ENCODE results near the gene PCDHGA10. TPM values are rescaled to one million over a fixed set of nuclear protein-coding genes. Genes with fewer than 3 reads are reported as not detected.
"Not testable (repeated sequence)": the region's sequence is repeated elsewhere in the genome, so short reads cannot be mapped to it uniquely, and the experiment has no call there.

The PCDHGA10 gene
- polyA plus RNA-seq, 1 donor, result 3.7 TPM

DNA sequence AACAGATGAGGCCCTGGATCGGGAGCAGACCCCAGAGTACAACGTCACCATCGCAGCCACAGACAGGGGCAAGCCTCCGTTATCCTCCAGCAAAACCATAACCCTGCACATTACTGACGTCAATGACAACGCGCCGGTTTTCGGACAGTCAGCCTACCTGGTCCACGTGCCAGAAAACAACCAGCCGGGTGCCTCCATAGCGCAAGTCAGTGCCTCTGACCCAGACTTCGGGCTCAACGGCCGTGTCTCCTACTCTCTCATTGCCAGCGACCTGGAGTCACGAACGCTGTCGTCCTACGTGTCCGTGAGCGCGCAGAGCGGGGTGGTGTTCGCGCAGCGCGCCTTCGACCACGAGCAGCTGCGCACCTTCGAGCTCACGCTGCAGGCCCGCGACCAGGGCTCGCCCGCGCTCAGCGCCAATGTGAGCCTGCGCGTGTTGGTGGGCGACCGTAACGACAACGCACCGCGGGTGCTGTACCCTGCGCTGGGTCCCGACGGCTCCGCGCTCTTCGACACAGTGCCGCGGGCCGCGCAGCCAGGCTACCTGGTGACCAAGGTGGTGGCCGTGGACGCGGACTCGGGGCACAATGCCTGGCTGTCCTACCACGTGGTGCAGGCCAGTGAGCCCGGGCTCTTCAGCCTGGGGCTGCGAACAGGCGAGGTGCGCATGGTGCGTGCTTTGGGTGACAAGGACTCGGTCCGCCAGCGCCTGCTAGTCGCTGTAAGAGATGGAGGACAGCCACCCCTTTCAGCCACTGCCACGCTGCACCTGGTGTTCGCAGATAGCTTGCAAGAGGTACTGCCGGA is 6.5 kb downstream of the PCDHGA10 start:
- DNase-seq, result no peak

GRCh38 chr5:141420855-141421488 is 8.2 kb downstream of the PCDHGA10 start, which contains the start of gene PCDHGA11:
PCDHGA11 (plus strand) TSS chr5:141421051; CDS start chr5:141421228, 177 bp downstream.
- no peak for DNase-seq

GRCh38 chr5:141421489-141421855 is 8.7 kb downstream of the PCDHGA10 start:
- no peak for DNase-seq

GRCh38 chr5:141422742-141423291 is 10.0 kb downstream of the PCDHGA10 start:
- DNase-seq, result no peak

DNA sequence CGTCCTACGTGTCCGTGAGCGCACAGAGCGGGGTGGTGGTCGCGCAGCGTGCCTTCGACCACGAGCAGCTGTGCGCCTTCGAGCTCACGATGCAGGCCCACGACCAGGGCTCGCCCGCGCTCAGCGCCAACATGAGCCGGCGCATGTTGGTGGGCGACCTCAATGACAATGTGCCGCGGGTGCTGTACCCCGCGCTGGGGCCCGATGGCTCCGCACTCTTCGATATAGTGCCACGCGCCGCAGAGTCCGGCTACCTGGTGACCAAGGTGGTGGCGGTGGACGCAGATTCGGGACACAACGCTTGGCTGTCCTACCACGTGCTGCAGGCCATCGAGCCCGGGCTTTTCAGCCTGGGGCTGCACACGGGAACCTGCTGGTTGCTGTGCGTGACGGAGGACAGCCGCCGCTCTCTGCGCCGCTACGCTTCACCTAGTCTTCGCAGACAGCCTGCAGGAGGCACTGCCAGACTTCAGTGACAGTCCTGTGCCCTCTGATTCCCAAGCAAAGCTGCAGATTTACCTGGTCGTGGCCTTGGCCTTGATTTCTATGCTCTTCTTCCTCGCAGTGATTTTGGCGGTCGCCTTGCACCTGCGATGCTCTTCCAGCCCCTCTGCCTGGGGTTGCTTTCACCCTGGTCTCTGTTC is 15.1 kb downstream of the PCDHGA10 start:
- no peak for DNase-seq

DNA sequence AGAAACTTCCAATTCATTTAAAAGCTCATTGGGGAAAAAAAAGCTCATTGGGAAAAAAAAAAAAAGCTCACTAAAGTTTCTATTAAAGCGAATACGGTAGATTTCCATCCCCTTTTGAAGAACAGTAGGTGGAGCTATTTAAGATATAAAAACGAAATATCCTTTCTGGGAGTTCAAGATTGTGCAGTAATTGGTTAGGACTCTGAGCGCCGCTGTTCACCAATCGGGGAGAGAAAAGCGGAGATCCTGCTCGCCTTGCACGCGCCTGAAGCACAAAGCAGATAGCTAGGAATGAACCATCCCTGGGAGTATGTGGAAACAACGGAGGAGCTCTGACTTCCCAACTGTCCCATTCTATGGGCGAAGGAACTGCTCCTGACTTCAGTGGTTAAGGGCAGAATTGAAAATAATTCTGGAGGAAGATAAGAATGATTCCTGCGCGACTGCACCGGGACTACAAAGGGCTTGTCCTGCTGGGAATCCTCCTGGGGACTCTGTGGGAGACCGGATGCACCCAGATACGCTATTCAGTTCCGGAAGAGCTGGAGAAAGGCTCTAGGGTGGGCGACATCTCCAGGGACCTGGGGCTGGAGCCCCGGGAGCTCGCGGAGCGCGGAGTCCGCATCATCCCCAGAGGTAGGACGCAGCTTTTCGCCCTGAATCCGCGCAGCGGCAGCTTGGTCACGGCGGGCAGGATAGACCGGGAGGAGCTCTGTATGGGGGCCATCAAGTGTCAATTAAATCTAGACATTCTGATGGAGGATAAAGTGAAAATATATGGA is 17.7 kb downstream of the PCDHGA10 start, which contains the start of gene PCDHGA12:
TSS of gene PCDHGA12 (plus strand) at position 176 of the 782 bp plus-strand sequence. CDS start at position 429, 253 bp downstream.
- DNase-seq, result no peak

GRCh38 chr5:141431286-141431685 is 18.5 kb downstream of the PCDHGA10 start:
- DNase-seq, result no peak

DNA sequence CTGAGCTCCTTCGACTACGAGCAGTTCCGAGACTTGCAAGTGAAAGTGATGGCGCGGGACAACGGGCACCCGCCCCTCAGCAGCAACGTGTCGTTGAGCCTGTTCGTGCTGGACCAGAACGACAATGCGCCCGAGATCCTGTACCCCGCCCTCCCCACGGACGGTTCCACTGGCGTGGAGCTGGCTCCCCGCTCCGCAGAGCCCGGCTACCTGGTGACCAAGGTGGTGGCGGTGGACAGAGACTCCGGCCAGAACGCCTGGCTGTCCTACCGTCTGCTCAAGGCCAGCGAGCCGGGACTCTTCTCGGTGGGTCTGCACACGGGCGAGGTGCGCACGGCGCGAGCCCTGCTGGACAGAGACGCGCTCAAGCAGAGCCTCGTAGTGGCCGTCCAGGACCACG is 19.5 kb downstream of the PCDHGA10 start:
- DNase-seq, result not testable (repeated sequence)

DNA sequence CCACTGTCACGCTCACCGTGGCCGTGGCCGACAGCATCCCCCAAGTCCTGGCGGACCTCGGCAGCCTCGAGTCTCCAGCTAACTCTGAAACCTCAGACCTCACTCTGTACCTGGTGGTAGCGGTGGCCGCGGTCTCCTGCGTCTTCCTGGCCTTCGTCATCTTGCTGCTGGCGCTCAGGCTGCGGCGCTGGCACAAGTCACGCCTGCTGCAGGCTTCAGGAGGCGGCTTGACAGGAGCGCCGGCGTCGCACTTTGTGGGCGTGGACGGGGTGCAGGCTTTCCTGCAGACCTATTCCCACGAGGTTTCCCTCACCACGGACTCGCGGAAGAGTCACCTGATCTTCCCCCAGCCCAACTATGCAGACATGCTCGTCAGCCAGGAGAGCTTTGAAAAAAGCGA is 19.9 kb downstream of the PCDHGA10 start:
- DNase-seq, result not testable (repeated sequence)

DNA sequence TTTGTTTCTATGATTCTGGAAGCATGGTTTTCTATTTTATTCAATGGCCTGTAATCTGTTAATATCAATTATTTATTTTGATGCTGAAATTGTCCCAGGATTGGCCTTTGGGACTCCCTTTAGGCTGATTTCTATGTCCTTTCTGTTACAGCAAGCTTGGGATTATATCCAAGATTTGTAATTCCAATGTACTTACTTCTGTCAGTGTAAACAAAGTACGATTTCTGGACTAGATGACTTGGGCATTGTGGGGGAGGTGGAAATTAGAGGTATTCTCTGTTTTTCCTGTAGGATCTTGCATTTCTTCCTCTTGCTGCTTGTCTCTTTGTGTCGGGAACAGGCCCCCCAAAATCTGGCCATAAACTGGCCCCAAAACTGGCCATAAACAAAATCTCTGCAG is 21.2 kb downstream of the PCDHGA10 start:
- no peak for DNase-seq

DNA sequence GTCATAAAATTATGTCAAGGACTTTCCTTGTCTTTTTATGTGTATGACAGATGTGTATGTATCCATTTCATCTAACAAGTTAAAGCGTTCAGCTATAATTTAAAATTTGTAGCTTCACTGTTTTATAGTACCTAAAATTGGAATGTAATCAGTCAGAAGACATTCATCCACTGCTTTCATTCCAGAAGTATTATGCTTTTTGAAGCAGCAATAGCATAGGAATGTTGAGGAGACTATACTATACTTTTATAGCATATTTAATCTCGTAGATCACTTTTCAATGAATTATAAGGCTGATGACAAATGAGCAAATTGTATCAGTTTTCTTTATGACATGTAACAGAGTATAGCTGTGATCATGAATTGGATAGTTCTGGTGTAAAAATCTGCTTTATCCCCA is 24.4 kb downstream of the PCDHGA10 start:
- DNase-seq, result no peak

GRCh38 chr5:141439411-141440141 is 26.8 kb downstream of the PCDHGA10 start:
- DNase-seq, result no peak

DNA sequence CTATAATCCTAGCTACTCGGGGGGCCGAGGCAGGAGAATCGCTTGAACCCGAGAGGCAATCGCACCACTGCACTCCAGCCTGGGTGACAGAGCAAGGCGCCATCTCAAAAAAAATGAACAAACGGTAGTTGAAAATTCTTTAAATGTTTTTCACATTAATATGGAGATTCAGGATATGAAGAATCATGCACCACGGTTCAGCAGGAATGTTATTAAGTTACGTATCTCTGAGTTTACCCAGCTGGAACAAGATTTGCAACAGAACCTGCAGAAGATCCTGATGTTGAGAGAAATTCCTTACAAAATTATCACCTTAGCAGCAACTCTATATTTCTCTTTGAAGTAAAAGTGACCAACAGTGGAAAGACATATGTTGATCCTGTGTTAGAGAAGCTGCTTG is 27.6 kb downstream of the PCDHGA10 start:
- DNase-seq, result no peak

DNA sequence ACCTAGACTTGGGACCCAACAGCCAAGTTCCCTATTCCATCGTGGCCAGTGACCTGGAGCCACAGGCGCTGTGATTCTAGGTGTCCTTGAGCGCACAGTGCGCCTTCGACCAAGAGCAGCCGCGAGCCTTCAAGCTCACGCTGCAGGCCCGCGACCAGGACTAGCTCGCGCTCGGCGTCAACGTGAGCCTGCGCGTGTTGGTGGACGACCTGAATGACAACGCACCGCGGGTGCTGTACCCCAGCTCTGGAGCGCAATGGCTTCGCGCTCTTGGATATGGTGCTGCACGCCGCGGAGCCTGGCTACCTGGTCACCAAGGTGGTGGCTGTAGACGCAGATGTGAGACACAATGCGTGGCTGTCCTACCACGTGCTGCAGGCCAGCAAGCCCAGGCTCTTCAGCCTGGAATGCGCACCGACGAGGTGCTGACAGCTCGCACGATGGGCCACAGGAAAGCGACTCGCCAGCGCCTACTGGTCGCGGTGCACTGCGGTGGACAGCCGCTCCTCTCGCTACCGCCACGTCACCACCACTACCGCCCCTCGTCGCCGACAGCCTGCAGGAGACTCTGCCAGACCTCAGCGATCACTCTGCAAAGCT is 28.9 kb downstream of the PCDHGA10 start:
- DNase-seq, result no peak

DNA sequence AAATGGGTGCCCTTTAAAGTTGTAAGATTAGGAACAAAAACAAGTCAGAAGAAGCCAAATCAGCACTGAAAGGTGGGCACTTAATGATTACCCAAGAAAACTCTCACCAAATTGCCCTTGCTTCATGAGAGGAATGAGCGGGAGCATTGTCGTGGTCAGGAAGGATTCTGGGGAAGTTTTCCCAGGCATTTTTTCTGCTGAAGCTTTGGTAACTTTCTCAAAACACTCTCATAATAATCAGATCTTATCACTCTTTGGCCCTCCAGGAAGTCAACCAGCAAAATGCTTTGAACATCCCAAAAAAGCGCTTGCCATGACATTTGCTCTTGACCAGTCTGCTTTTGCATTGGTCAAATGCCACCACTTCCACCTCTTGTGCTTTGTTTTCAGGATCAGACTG is 52.6 kb downstream of the PCDHGA10 start:
- DNase-seq, result no peak

Other genes starting within 250 kb of the PCDHGA10 start
- 4.5 TPM for gene PCDHB7, start 240.3 kb upstream of the PCDHGA10 start, polyA plus RNA-seq (ENCODE audit: insufficient read length)
- gene PCDHB8, start 235.2 kb upstream of the PCDHGA10 start, polyA plus RNA-seq (ENCODE audit: insufficient read length), result 2.6 TPM
- 8.1 TPM for gene PCDHB16, start 230.6 kb upstream of the PCDHGA10 start, polyA plus RNA-seq (ENCODE audit: insufficient read length)
- gene PCDHB9, start 225.8 kb upstream of the PCDHGA10 start, polyA plus RNA-seq (ENCODE audit: insufficient read length), result 4.3 TPM
- 7.2 TPM for gene PCDHB10, start 220.6 kb upstream of the PCDHGA10 start, polyA plus RNA-seq (ENCODE audit: insufficient read length)
- gene PCDHB11, start 213.4 kb upstream of the PCDHGA10 start, polyA plus RNA-seq (ENCODE audit: insufficient read length), result 4.4 TPM
- 4.6 TPM for gene PCDHB12, start 204.3 kb upstream of the PCDHGA10 start, polyA plus RNA-seq (ENCODE audit: insufficient read length)
- gene PCDHB13, start 199.1 kb upstream of the PCDHGA10 start, polyA plus RNA-seq (ENCODE audit: insufficient read length), result 9.3 TPM
- gene PCDHB14, start 189.6 kb upstream of the PCDHGA10 start, polyA plus RNA-seq (ENCODE audit: insufficient read length), result 11.3 TPM
- gene PCDHB15, start 167.6 kb upstream of the PCDHGA10 start, polyA plus RNA-seq (ENCODE audit: insufficient read length), result 12.5 TPM
- gene SLC25A2, start 108.9 kb upstream of the PCDHGA10 start, polyA plus RNA-seq (ENCODE audit: insufficient read length), result 0.23 TPM
- 154 TPM for gene TAF7, start 92.2 kb upstream of the PCDHGA10 start, polyA plus RNA-seq (ENCODE audit: insufficient read length)
- 1.1 TPM for gene PCDHGA1, start 82.5 kb upstream of the PCDHGA10 start, polyA plus RNA-seq (ENCODE audit: insufficient read length)
- gene PCDHGA2, start 74.2 kb upstream of the PCDHGA10 start, polyA plus RNA-seq (ENCODE audit: insufficient read length), result 6.8 TPM
- gene PCDHGA3, start 69.2 kb upstream of the PCDHGA10 start, polyA plus RNA-seq (ENCODE audit: insufficient read length), result 2.9 TPM
- 1.9 TPM for gene PCDHGB1, start 62.9 kb upstream of the PCDHGA10 start, polyA plus RNA-seq (ENCODE audit: insufficient read length)
- 2.6 TPM for gene PCDHGA4, start 58.0 kb upstream of the PCDHGA10 start, polyA plus RNA-seq (ENCODE audit: insufficient read length)
- gene PCDHGB2, start 53.0 kb upstream of the PCDHGA10 start, polyA plus RNA-seq (ENCODE audit: insufficient read length), result 4.0 TPM
- 2.7 TPM for gene PCDHGA5, start 48.8 kb upstream of the PCDHGA10 start, polyA plus RNA-seq (ENCODE audit: insufficient read length)
- gene PCDHGB3, start 42.7 kb upstream of the PCDHGA10 start, polyA plus RNA-seq (ENCODE audit: insufficient read length), result 2.8 TPM
- gene PCDHGA6, start 39.1 kb upstream of the PCDHGA10 start, polyA plus RNA-seq (ENCODE audit: insufficient read length), result 8.1 TPM
- 2.2 TPM for gene PCDHGA7, start 30.2 kb upstream of the PCDHGA10 start, polyA plus RNA-seq (ENCODE audit: insufficient read length)
- 7.6 TPM for gene PCDHGB4, start 25.3 kb upstream of the PCDHGA10 start, polyA plus RNA-seq (ENCODE audit: insufficient read length)
- 0.60 TPM for gene PCDHGA8, start 20.4 kb upstream of the PCDHGA10 start, polyA plus RNA-seq (ENCODE audit: insufficient read length)
- gene PCDHGB5, start 15.0 kb upstream of the PCDHGA10 start, polyA plus RNA-seq (ENCODE audit: insufficient read length), result 10.9 TPM
- 6.5 TPM for gene PCDHGA9, start 10.2 kb upstream of the PCDHGA10 start, polyA plus RNA-seq (ENCODE audit: insufficient read length)
- gene PCDHGB6, start 5.0 kb upstream of the PCDHGA10 start, polyA plus RNA-seq (ENCODE audit: insufficient read length), result 7.3 TPM
- 17.3 TPM for gene PCDHGB7, start 4.7 kb downstream of the PCDHGA10 start, polyA plus RNA-seq (ENCODE audit: insufficient read length)
- gene PCDHGA11, start 8.1 kb downstream of the PCDHGA10 start, polyA plus RNA-seq (ENCODE audit: insufficient read length), result 5.1 TPM
- 1.5 TPM for gene PCDHGA12, start 17.5 kb downstream of the PCDHGA10 start, polyA plus RNA-seq (ENCODE audit: insufficient read length)
- 99.2 TPM for gene PCDHGC3, start 63.0 kb downstream of the PCDHGA10 start, polyA plus RNA-seq (ENCODE audit: insufficient read length)
- 4.4 TPM for gene PCDHGC4, start 72.0 kb downstream of the PCDHGA10 start, polyA plus RNA-seq (ENCODE audit: insufficient read length)
- 0.81 TPM for gene PCDHGC5, start 76.1 kb downstream of the PCDHGA10 start, polyA plus RNA-seq (ENCODE audit: insufficient read length)
- 80.0 TPM for gene DIAPH1, start 206.0 kb downstream of the PCDHGA10 start, polyA plus RNA-seq (ENCODE audit: insufficient read length)
- gene HDAC3, start 223.9 kb downstream of the PCDHGA10 start, polyA plus RNA-seq (ENCODE audit: insufficient read length), result 122 TPM
- 1.1 TPM for gene RELL2, start 224.0 kb downstream of the PCDHGA10 start, polyA plus RNA-seq (ENCODE audit: insufficient read length)
- gene FCHSD1, start 238.4 kb downstream of the PCDHGA10 start, polyA plus RNA-seq (ENCODE audit: insufficient read length), result 17.3 TPM